Karpas-422 (cell line): ENCODE results near the gene TTC23. TPM values are rescaled to one million over a fixed set of nuclear protein-coding genes. Genes with fewer than 3 reads are reported as not detected.

ENCODE experiments used
- DNase-seq: peaks from one replicate; pipeline ENCODE4 v3.0.0-alpha.2; 2015
- H2AFZ ChIP-seq: fragments of 200-600 bp; sonication (generic); 2 replicates; pipeline ENCODE4 v1.6.1; 2014; ENCODE audit warnings: antibody characterized with exemption, low read length, mixed read lengths
- H3K27ac ChIP-seq: fragments of 200-600 bp; sonication (generic); 2 replicates; pipeline ENCODE4 v1.5.1; 2014; ENCODE audit warnings: mild to moderate bottlenecking, low read length, moderate library complexity
- H3K27me3 ChIP-seq: fragments of 200-600 bp; sonication (generic); 2 replicates; pipeline ENCODE4 v1.6.1; 2014; ENCODE audit warnings: low read length, mixed read lengths
- H3K36me3 ChIP-seq: fragments of 200-600 bp; sonication (generic); 2 replicates; pipeline ENCODE4 v1.6.1; 2014; ENCODE audit warnings: low read length, mixed read lengths; ENCODE audit not compliant: insufficient read depth
- H3K4me1 ChIP-seq: fragments of 200-600 bp; sonication (generic); 2 replicates; pipeline ENCODE4 v1.6.1; 2014; ENCODE audit warnings: mild to moderate bottlenecking, low read length, mixed read lengths
- H3K4me2 ChIP-seq: fragments of 200-600 bp; sonication (generic); 2 replicates; pipeline ENCODE4 v1.6.1; 2014; ENCODE audit warnings: low read length, low read depth, mild to moderate bottlenecking; ENCODE audit not compliant: poor library complexity, severe bottlenecking
- H3K4me3 ChIP-seq: fragments of 200-600 bp; sonication (generic); 2 replicates; pipeline ENCODE4 v1.5.1; 2014; ENCODE audit warnings: mild to moderate bottlenecking, antibody characterized with exemption, low read length, mixed read lengths
- H3K79me2 ChIP-seq: fragments of 200-600 bp; sonication (generic); 2 replicates; pipeline ENCODE4 v1.6.1; 2014; ENCODE audit warnings: mild to moderate bottlenecking, low read length, mixed read lengths
- H3K9ac ChIP-seq: fragments of 200-600 bp; sonication (generic); 2 replicates; pipeline ENCODE4 v1.6.0; 2014; ENCODE audit warnings: low read length
- H3K9me2 ChIP-seq: fragments of 200-600 bp; sonication (generic), shearing (Covaris generic); replicated peaks from 2 replicates; pipeline ENCODE4 v1.6.0; 2014; ENCODE audit warnings: mild to moderate bottlenecking, low read length, moderate library complexity; ENCODE audit not compliant: insufficient read depth
- H3K9me3 ChIP-seq: fragments of 300-700, 200-600 bp; sonication (generic); 2 replicates; pipeline ENCODE4 v1.6.1; 2014; ENCODE audit warnings: low read length, mixed read lengths
- H4K20me1 ChIP-seq: fragments of 200-600 bp; sonication (generic); 2 replicates; pipeline ENCODE4 v1.6.1; 2014; ENCODE audit warnings: mild to moderate bottlenecking, antibody characterized with exemption, low read length, low read depth; ENCODE audit not compliant: insufficient read depth
- total RNA-seq: library from RNA; depleted of rRNA; stranded (reverse); fragments of >200 nt; shearing (Covaris generic); gene quantifications from 2 replicates; pipeline ENCODE4 v1.2.3, GENCODE V29; 2014; ENCODE audit warnings: low replicate concordance

The TTC23 gene
- total RNA-seq, 1 experiment from 2014 or later, result 9.0 TPM

GRCh38 chr15:99126930-99127329 lies 122.5 kb downstream of the TTC23 start:
- no peaks in the 10 kb centered on the region for H3K9me3 ChIP-seq
- no peaks in the 10 kb centered on the region for H3K36me3 ChIP-seq
- H3K9ac ChIP-seq, result no peak overlapping the region
- no peak for DNase-seq
- H2AFZ ChIP-seq, result no peak overlapping the region
- H3K4me1 ChIP-seq, result no peaks in the 10 kb centered on the region
- H3K4me3 ChIP-seq, result no peak overlapping the region
- no peaks in the 10 kb centered on the region for H3K27me3 ChIP-seq
- H3K27ac ChIP-seq, result no peak overlapping the region
- no peaks in the 10 kb centered on the region for H3K79me2 ChIP-seq
- no peaks in the 10 kb centered on the region for H3K9me2 ChIP-seq
- H3K4me2 ChIP-seq, result no peak overlapping the region
- no peaks in the 10 kb centered on the region for H4K20me1 ChIP-seq

DNA sequence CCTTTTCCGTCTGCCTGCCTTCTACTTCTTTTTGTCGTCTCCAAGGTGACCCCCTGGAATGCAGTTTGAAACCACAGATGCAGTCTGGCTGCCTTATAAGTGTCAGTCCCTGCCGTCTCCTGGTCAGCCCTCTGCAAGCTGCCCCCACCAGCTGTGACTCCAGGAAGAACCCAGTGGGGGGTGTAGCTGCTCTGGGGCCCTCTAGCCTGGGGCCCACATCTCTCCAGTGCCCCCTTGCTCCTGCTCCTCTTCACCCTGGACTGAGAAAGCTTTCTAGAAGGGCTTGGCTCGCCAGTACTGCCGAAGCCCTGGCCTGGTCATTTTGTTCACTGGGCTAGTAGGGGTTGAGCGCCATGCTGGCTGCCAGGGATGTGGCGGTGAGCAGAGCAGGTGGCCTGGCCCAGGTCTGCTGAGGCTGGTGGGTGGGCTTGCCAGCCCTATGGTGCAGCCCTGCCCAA lies 123.2 kb downstream of the TTC23 start:
- Histone ChIP-seq H3K4me2 (no peak overlapping the region), H3K4me3 (no peak overlapping the region), H3K79me2 (no peaks in the 10 kb centered on the region), H3K9me2 (no peaks in the 10 kb centered on the region), H2AFZ (no peak overlapping the region), H3K9ac (no peak overlapping the region), H3K27ac (no peak overlapping the region), H3K4me1 (no peaks in the 10 kb centered on the region), H3K27me3 (no peaks in the 10 kb centered on the region), H3K36me3 (no peaks in the 10 kb centered on the region), H4K20me1 (no peaks in the 10 kb centered on the region), H3K9me3 (no peaks in the 10 kb centered on the region)
- DNase-seq, result no peak

GRCh38 chr15:99125061-99125891 lies 124.1 kb downstream of the TTC23 start:
- Histone ChIP-seq H4K20me1 (no peaks in the 10 kb centered on the region), H3K4me2 (no peak overlapping the region), H3K9ac (no peak overlapping the region)

GRCh38 chr15:99124641-99125040 lies 124.7 kb downstream of the TTC23 start:
- Histone ChIP-seq H3K9ac (no peak overlapping the region), H3K27ac (no peak overlapping the region), H3K4me2 (no peak overlapping the region), H2AFZ (no peak overlapping the region), H3K27me3 (no peaks in the 10 kb centered on the region), H3K9me2 (no peaks in the 10 kb centered on the region), H3K79me2 (no peaks in the 10 kb centered on the region), H3K9me3 (no peaks in the 10 kb centered on the region), H3K36me3 (no peaks in the 10 kb centered on the region), H3K4me3 (no peak overlapping the region), H4K20me1 (no peaks in the 10 kb centered on the region), H3K4me1 (no peaks in the 10 kb centered on the region)
- no peak for DNase-seq

More at GRCh38 chr15:99125061-99125891, 124.1 kb downstream of the TTC23 start:
- Histone ChIP-seq H3K4me1 (no peaks in the 10 kb centered on the region), H3K27ac (no peak overlapping the region), H2AFZ (no peak overlapping the region), H3K79me2 (no peaks in the 10 kb centered on the region), H3K27me3 (no peaks in the 10 kb centered on the region), H3K36me3 (no peaks in the 10 kb centered on the region), H3K4me3 (no peak overlapping the region), H3K9me2 (no peaks in the 10 kb centered on the region), H3K9me3 (no peaks in the 10 kb centered on the region)
- no peak for DNase-seq

DNA sequence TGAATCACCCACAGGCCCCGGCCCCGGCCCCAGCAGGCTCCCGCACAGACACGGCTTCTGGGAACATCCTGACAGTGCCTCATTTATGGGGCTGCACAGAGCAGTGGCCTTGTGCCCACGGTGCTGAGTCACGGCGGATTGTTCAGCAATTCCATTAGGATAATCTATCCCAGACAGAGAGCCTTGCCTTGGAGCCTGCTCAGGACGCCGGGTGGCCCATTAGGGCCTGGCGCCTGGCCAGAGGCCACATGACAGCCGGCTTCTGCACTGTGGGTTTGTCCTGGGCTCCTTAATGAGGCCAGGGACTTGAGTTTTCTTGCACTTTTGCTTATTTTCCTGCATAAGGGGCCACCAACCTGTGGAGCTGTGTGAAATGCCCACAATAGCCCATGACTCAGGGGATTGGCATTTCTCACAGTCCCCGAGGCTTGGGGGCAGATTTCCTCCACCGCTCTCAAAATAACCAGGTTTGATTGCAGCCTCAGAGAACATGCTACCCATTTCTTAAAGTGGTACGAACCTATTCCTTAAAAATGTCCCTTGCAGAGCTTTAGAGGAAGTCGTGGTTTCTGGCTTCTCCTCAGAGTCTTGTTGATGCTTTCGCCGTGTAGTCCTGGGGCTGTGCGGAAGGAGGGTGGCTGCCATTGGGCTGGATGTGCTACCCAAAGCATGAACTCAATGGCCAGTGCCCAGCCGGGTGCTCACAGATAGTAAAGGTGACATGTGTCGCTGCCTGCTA lies 125.5 kb downstream of the TTC23 start:
- Histone ChIP-seq H3K9ac (no peak overlapping the region), H3K36me3 (no peaks in the 10 kb centered on the region), H4K20me1 (no peaks in the 10 kb centered on the region), H3K9me3 (no peaks in the 10 kb centered on the region), H3K4me2 (no peak overlapping the region), H3K79me2 (no peaks in the 10 kb centered on the region), H3K27ac (no peak overlapping the region), H3K4me3 (no peak overlapping the region), H3K27me3 (no peaks in the 10 kb centered on the region), H3K9me2 (no peaks in the 10 kb centered on the region), H2AFZ (no peak overlapping the region), H3K4me1 (no peaks in the 10 kb centered on the region)
- DNase-seq, result no peak

- H3K36me3 ChIP-seq, result no peaks in the 10 kb centered on the region
- H3K27ac ChIP-seq, result no peak overlapping the region
- H3K9me3 ChIP-seq, result no peaks in the 10 kb centered on the region
- no peak overlapping the region for H3K9ac ChIP-seq
- DNase-seq, result no peak
- no peaks in the 10 kb centered on the region for H4K20me1 ChIP-seq
- no peaks in the 10 kb centered on the region for H3K9me2 ChIP-seq
- H3K4me1 ChIP-seq, result no peaks in the 10 kb centered on the region
- H2AFZ ChIP-seq, result no peak overlapping the region
- H3K27me3 ChIP-seq, result no peaks in the 10 kb centered on the region
- H3K79me2 ChIP-seq, result no peaks in the 10 kb centered on the region
- no peak overlapping the region for H3K4me3 ChIP-seq
- H3K4me2 ChIP-seq, result no peak overlapping the region
Measured at GRCh38 chr15:99122831-99123712, 126.3 kb downstream of the TTC23 start.

GRCh38 chr15:99121691-99122410 lies 127.5 kb downstream of the TTC23 start:
- Histone ChIP-seq H3K4me2 (no peak overlapping the region), H3K36me3 (no peaks in the 10 kb centered on the region), H3K4me1 (no peaks in the 10 kb centered on the region), H3K27ac (no peak overlapping the region), H3K27me3 (no peaks in the 10 kb centered on the region), H3K4me3 (no peak overlapping the region), H2AFZ (no peak overlapping the region), H3K9me2 (no peaks in the 10 kb centered on the region), H3K9me3 (no peaks in the 10 kb centered on the region), H3K79me2 (no peaks in the 10 kb centered on the region), H4K20me1 (no peaks in the 10 kb centered on the region), H3K9ac (no peak overlapping the region)
- DNase-seq, result no peak
